GM12878 (cell line): ENCODE data around the gene REPS2. TPM values are rescaled to one million over a fixed set of nuclear protein-coding genes. Genes with fewer than 3 reads are reported as not detected.

Experiments
- ATAC-seq: fragments of 200-7000 bp; cut with Tn5 transposase; 3 replicates; pipeline ENCODE4 v1.9.1; 2020; ENCODE audit warnings: mild to moderate bottlenecking, moderate library complexity
- BruUV-seq: library from RNA; stranded (reverse); fragments of 400-500 nt; replicated peaks from 2 replicates; lab custom pipeline; 2021; lab: Mats Ljungman, UMichigan
- CTCF ChIA-PET: fragments of 300-600 bp; sonication (Branson Sonifier 250); formaldehyde crosslinking; extraction: SDS; loops from one replicate; lab custom pipeline; 2021; ENCODE audit warnings: inconsistent platforms; lab: Yijun Ruan, JAX
- POLR2A ChIA-PET: fragments of 350-600 bp; formaldehyde crosslinking; extraction: SDS; loops from one replicate; lab custom pipeline; 2021; ENCODE audit warnings: inconsistent platforms; lab: Charles Lee
- RAD21 ChIA-PET: fragments of 300-600 bp; sonication (Branson Sonifier 250); formaldehyde crosslinking; loops from one replicate; lab custom pipeline; 2023; ENCODE audit warnings: antibody characterized with exemption; ENCODE audit not compliant: unreplicated experiment; lab: Charles Lee
- SMC1A ChIA-PET: fragments of 300-600 bp; sonication (Branson Sonifier 250); formaldehyde crosslinking; loops from one replicate; lab custom pipeline; 2023; ENCODE audit not compliant: unreplicated experiment, uncharacterized antibody; lab: Charles Lee
- DNase-seq: peaks from one replicate; pipeline ENCODE4 v3.0.0-alpha.2; 2011; ENCODE audit warnings: low read depth, low spot score
- FAIRE-seq: peaks from 3 replicates; lab custom pipeline; 2011; peaks lifted over from hg19 to GRCh38; lab: Jason Lieb, UNC
- H2AFZ ChIP-seq: 2 replicates; pipeline ENCODE4 v1.6.0; 2011; ENCODE audit warnings: low read depth, low read length, control low read depth; ENCODE audit not compliant: control insufficient read depth
- H3K27ac ChIP-seq: 2 replicates; pipeline ENCODE4 v1.5.1; 2011; ENCODE audit warnings: control low read depth; ENCODE audit not compliant: control insufficient read depth, insufficient read depth
- H3K27me3 ChIP-seq, 2 experiments: replicated peaks in 1 of 2; 2 replicates each; pipeline versions ENCODE4 v1.6.0 to v1.6.1; 2011; ENCODE audit warnings: low read length in 1 of 2; ENCODE audit not compliant: control insufficient read depth in 2 of 2, insufficient read depth in 2 of 2
- H3K36me3 ChIP-seq, 2 experiments: 2 replicates each; pipeline ENCODE4 v1.5.1; 2011; ENCODE audit warnings: low read length in 1 of 2; ENCODE audit not compliant: control insufficient read depth in 2 of 2, insufficient read depth in 2 of 2
- H3K4me1 ChIP-seq: 2 replicates; pipeline ENCODE4 v1.6.1; 2011; ENCODE audit warnings: mild to moderate bottlenecking, low read length, moderate library complexity, mixed read lengths; ENCODE audit not compliant: control insufficient read depth, insufficient read depth
- H3K4me2 ChIP-seq: 2 replicates; pipeline ENCODE4 v1.6.0; 2011; ENCODE audit warnings: control low read depth; ENCODE audit not compliant: control insufficient read depth, insufficient read depth
- H3K4me3 ChIP-seq: fragments of 200-600 bp; sonication (generic); 2 replicates; pipeline ENCODE4 v1.5.1; 2016
- H3K79me2 ChIP-seq: 2 replicates; pipeline ENCODE4 v1.6.0; 2011; ENCODE audit warnings: low read length; ENCODE audit not compliant: control insufficient read depth, insufficient read depth
- H3K9ac ChIP-seq: 2 replicates; pipeline ENCODE4 v1.8.0; 2011; ENCODE audit warnings: low read length, control low read depth, mixed read lengths; ENCODE audit not compliant: control insufficient read depth, insufficient read depth
- H3K9me3 ChIP-seq: replicated peaks from 3 replicates; pipeline ENCODE4 v1.5.1; 2011; ENCODE audit warnings: mild to moderate bottlenecking, low read length; ENCODE audit not compliant: control insufficient read depth, insufficient read depth
- H4K20me1 ChIP-seq: 2 replicates; pipeline ENCODE4 v1.6.0; 2011; ENCODE audit not compliant: control insufficient read depth, insufficient read depth
- CREB1 ChIP-seq: IDR thresholded peaks from 2 replicates; pipeline ENCODE4 v1.6.1; 2012; ENCODE audit warnings: low read depth, mild to moderate bottlenecking, inconsistent platforms
- E2F4 ChIP-seq: IDR thresholded peaks from 2 replicates; pipeline ENCODE4 v1.6.1; 2012; ENCODE audit warnings: low read depth, low read length, improper control_type of control experiment
- MYB ChIP-seq: fragments of 150-350 bp; IDR thresholded peaks from 2 replicates; pipeline ENCODE4 v1.6.1; 2014; ENCODE audit warnings: mild to moderate bottlenecking, low read depth, low read length, borderline replicate concordance
- MYC ChIP-seq: IDR thresholded peaks from 2 replicates; pipeline ENCODE4 v1.6.1; 2011; ENCODE audit warnings: mild to moderate bottlenecking, low read length, moderate library complexity, inconsistent platforms; ENCODE audit not compliant: insufficient read depth, insufficient replicate concordance, insufficient read length, severe bottlenecking
- NFIC ChIP-seq: IDR thresholded peaks from 2 replicates; pipeline ENCODE4 v1.6.1; 2012; ENCODE audit warnings: low read depth, mild to moderate bottlenecking, inconsistent platforms, low read length, moderate library complexity
- RELA ChIP-seq: fragments of 450-650 bp; IDR thresholded peaks from 2 replicates; pipeline ENCODE4 v1.8.0; 2014; ENCODE audit warnings: borderline replicate concordance; ENCODE audit not compliant: partially characterized antibody
- SMAD1 ChIP-seq: fragments of 450-650 bp; IDR thresholded peaks from 2 replicates; pipeline ENCODE4 v1.6.1; 2018; ENCODE audit warnings: mild to moderate bottlenecking, low read depth; ENCODE audit not compliant: partially characterized antibody
- STAT3 ChIP-seq: IDR thresholded peaks from 2 replicates; pipeline ENCODE4 v1.6.1; 2011; ENCODE audit warnings: low read depth, low read length, improper control_type of control experiment
- WRNIP1 ChIP-seq: IDR thresholded peaks from 2 replicates; pipeline ENCODE4 v1.6.1; 2011; ENCODE audit warnings: low read depth, low read length, improper control_type of control experiment, borderline replicate concordance
- YBX1 ChIP-seq: fragments of 450-650 bp; IDR thresholded peaks from 2 replicates; pipeline ENCODE4 v1.6.1; 2016; ENCODE audit warnings: antibody characterized with exemption
- ZBED1 ChIP-seq: IDR thresholded peaks from 2 replicates; pipeline ENCODE4 v1.6.1; 2016; ENCODE audit warnings: borderline replicate concordance
- WGBS: methylation state at CpG from one replicate; pipeline ENCODE4 v1.1.6; 2016; ENCODE audit warnings: low lambda C conversion rate; ENCODE audit not compliant: insufficient replicate concordance, insufficient coverage; ENCODE audit errors: missing lambda C conversion rate; 5-methylcytosine and 5-hydroxymethylcytosine counted together
- in situ Hi-C: fragments of 300-500 bp; cut with MboI; formaldehyde crosslinking; loops from 9 replicates; pipeline ENCODE4 v1.14.3; 2018; ENCODE audit warnings: mixed read lengths
- intact Hi-C: fragments of 100-400 bp; cut with micrococcal nuclease; formaldehyde crosslinking; loops from one replicate; pipeline ENCODE4 v1.14.2; 2022; ENCODE audit not compliant: unreplicated experiment
- polyA plus RNA-seq, 11 experiments: library from polyadenylated mRNA; depleted of rRNA in 4 of 11; unstranded in 6 of 11; stranded (reverse) in 5 of 11; fragments of >200 nt; fragmentation: Nextera tagmentation in 4 of 11; fragmentation: Illumina TruSeq in 1 of 11; extraction: Ambion mirVana in 4 of 11; extraction: Trizol in 1 of 11; gene quantifications; 1 replicate in 1 of 11; 2 replicates in 10 of 11; pipeline versions ENCODE4 v1.2.1 to v1.2.3, GENCODE V29; 2011 to 2016; ENCODE audit warnings: inconsistent platforms in 2 of 11, missing spikeins in 2 of 11, low read depth in 1 of 11
- total RNA-seq, 4 experiments: library from RNA; depleted of rRNA in 3 of 4; stranded (reverse); fragments of >200 nt in 3 of 4; fragmentation: Illumina TruSeq in 1 of 4; extraction: Trizol in 1 of 4; gene quantifications; 2 replicates each; pipeline versions ENCODE4 v1.2.1 to v1.2.3, GENCODE V29; 2013 to 2021

REPS2 gene
- total and polyA plus RNA-seq, 10 of the 15 experiments (the other 5 are each of a cell fraction or from before 2014, with no cell fraction given), result 2.1 to 6.8 (median 3.9) TPM

GRCh38 chrX:17007134-17007768 lies 60.8 kb downstream of the REPS2 start (continued):
- TF ChIP-seq STAT3, result no peak

DNA sequence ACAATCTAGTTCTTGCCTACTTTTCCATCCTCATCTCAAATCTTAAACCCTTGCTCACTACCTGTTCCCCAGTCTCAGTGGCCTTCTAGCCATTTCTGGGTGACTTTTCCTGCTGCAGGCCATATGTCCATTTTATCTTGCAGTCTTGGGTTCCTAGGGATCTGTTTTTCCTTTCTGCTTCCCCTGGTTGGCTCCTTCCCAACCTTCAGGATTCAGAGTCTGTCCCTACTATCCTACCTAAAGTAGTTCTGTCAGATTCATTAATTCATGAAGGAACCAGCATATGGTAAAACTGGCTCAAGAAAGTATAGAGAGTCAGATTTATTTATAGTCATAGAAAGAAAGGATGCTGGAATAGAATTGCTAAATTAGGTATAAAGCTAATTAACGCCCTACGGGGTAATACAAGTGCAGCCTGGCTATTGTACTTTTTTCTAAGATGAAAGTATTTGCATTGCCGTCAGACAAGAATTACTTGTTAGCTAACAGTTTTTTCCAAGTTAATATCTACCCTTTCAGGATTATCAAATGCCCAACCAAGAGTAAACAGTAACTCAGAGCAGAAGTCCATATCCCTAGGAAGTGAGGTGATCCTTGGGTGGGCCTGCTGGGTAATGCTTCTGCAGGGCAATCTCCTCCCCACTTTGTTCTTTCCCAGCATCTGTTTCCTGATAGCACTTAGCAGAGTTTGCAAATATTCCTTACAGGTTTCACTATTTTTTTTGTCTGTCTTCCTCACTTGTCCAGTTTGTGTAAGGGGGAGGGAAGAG lies 63.6 kb downstream of the REPS2 start:
- intact Hi-C loops, result no loop called here
- DNase-seq (no peak), FAIRE-seq (no peak), ATAC-seq (no peak)
- in situ Hi-C loops, result no loop called here
- RAD21 ChIA-PET, result interaction anchor here (0.6 to 0.8 kb wide), 2 partner anchors 10 to 205 kb away, joined by 3 read pairs; no protein-coding TSS in a partner anchor
- Histone ChIP-seq H3K27ac (no peak overlapping the region), H3K36me3 (no peaks in the 10 kb centered on the region), H3K9ac (no peak overlapping the region), H2AFZ (no peak overlapping the region), H3K4me3 (no peak overlapping the region), H3K4me2 (no peak overlapping the region), H3K9me3 (no peaks in the 10 kb centered on the region), H4K20me1 (no peaks in the 10 kb centered on the region), H3K79me2 (no peaks in the 10 kb centered on the region), H3K27me3 (no peaks in the 10 kb centered on the region; a peak in 2 of 4 replicates), H3K4me1 (no peaks in the 10 kb centered on the region)
- TF ChIP-seq RELA (no peak), SMAD1 (no peak), MYB (no peak), CREB1 (no peak), ZBED1 (no peak), WRNIP1 (no peak), NFIC (no peak), MYC (no peak), E2F4 (no peak), YBX1 (no peak)
- WGBS, result 50% methylated on average over 3 of the region's 3 CpGs
- CTCF ChIA-PET, result interaction anchor here (4.4 to 6.1 kb wide), 2 partner anchors 30 to 36 kb away, joined by 31 to 96 read pairs; no protein-coding TSS in a partner anchor
- BruUV-seq, result no TSS peak
- SMC1A ChIA-PET, result interaction anchor here (1.3 to 7.4 kb wide), 3 partner anchors 8 to 128 kb away, joined by 3 to 67 read pairs (median 18); no protein-coding TSS in a partner anchor
- POLR2A ChIA-PET, result no interaction called here
